ENCODE data around the gene SCUBE1.

SCUBE1 gene

DNA sequence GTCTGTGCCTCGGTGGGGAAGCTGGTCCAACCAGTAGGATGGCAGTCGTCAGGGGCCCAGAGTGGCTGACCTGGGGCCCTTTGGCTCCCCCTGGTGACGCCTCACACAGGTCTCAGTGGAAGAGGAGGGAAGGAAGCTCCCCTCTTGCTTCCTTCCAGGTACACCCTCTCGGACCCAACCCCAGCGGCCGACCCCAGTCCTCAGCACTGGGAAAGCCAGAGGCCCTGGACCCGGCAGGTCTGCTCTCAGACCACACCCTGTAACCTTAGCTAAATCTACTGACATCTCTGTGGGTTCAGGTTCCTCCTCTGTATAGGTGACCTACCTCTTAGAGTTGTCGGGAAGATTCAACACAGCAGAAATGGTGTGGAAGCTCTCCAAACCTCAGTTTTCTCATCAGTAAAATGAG is 3.4 kb upstream of the SCUBE1 start:
- TF ChIP-seq POLR2AphosphoS5 (IDR thresholded peaks at IDR 0.05; ENCODE audit: borderline replicate concordance, low read depth, low read length) = no peak
- TF ChIP-seq FOXP2 (optimal IDR thresholded peaks at IDR 0.05; ENCODE audit: control extremely low read depth, extremely low read length, insufficient read depth) = no peak
- no peak for TF ChIP-seq EZH2 (IDR thresholded peaks at IDR 0.05)
- no peak overlapping the region for H3K4me3 ChIP-seq
- H3K9me3 ChIP-seq (ENCODE audit: low read depth, low read length) = no peaks in the 10 kb centered on the region
- H3K9ac ChIP-seq (ENCODE audit: insufficient read length) = no peak overlapping the region
- H3K27ac ChIP-seq = no peak overlapping the region
- DNase-seq (ENCODE audit: low read depth, low spot score) = no peak
- H3K36me3 ChIP-seq (ENCODE audit: insufficient read depth, low read length) = no peaks in the 10 kb centered on the region

GRCh38 chr22:43345761-43346301 is 2.7 kb upstream of the SCUBE1 start:
- DNase-seq (ENCODE audit: low read depth, low spot score) = no peak
- Histone ChIP-seq H3K27ac (no peak overlapping the region), H3K9me3 (ENCODE audit: low read depth, low read length) (no peaks in the 10 kb centered on the region), H3K4me3 (no peak overlapping the region), H3K36me3 (ENCODE audit: insufficient read depth, low read length) (no peaks in the 10 kb centered on the region), H3K9ac (ENCODE audit: insufficient read length) (no peak overlapping the region)
- TF ChIP-seq EZH2 (IDR thresholded peaks at IDR 0.05) = no peak
- no peak for TF ChIP-seq FOXP2 (optimal IDR thresholded peaks at IDR 0.05; ENCODE audit: control extremely low read depth, extremely low read length, insufficient read depth)
- no peak for TF ChIP-seq POLR2AphosphoS5 (IDR thresholded peaks at IDR 0.05; ENCODE audit: borderline replicate concordance, low read depth, low read length)

GRCh38 chr22:43345356-43345755 is 2.2 kb upstream of the SCUBE1 start:
- no peak for DNase-seq (ENCODE audit: low read depth, low spot score)
- Histone ChIP-seq H3K27ac (no peak overlapping the region), H3K9me3 (ENCODE audit: low read depth, low read length) (no peaks in the 10 kb centered on the region), H3K9ac (ENCODE audit: insufficient read length) (no peak overlapping the region), H3K4me3 (no peak overlapping the region), H3K36me3 (ENCODE audit: insufficient read depth, low read length) (no peaks in the 10 kb centered on the region)
- no peak for TF ChIP-seq EZH2 (IDR thresholded peaks at IDR 0.05)
- TF ChIP-seq FOXP2 (optimal IDR thresholded peaks at IDR 0.05; ENCODE audit: control extremely low read depth, extremely low read length, insufficient read depth) = no peak
- TF ChIP-seq POLR2AphosphoS5 (IDR thresholded peaks at IDR 0.05; ENCODE audit: borderline replicate concordance, low read depth, low read length) = no peak

- Histone ChIP-seq H3K9ac (ENCODE audit: insufficient read length) (no peak overlapping the region), H3K9me3 (ENCODE audit: low read depth, low read length) (no peaks in the 10 kb centered on the region), H3K27ac (no peak overlapping the region), H3K4me3 (no peak overlapping the region), H3K36me3 (ENCODE audit: insufficient read depth, low read length) (no peaks in the 10 kb centered on the region)
- TF ChIP-seq EZH2 (IDR thresholded peaks at IDR 0.05) (no peak), FOXP2 (optimal IDR thresholded peaks at IDR 0.05; ENCODE audit: control extremely low read depth, extremely low read length, insufficient read depth) (no peak), POLR2AphosphoS5 (IDR thresholded peaks at IDR 0.05; ENCODE audit: borderline replicate concordance, low read depth, low read length) (no peak)
- no peak for DNase-seq (ENCODE audit: low read depth, low spot score)
Measured at GRCh38 chr22:43344520-43344787, 1.3 kb upstream of the SCUBE1 start.

- Histone ChIP-seq H3K9ac (ENCODE audit: insufficient read length) (no peak overlapping the region), H3K36me3 (ENCODE audit: insufficient read depth, low read length) (no peaks in the 10 kb centered on the region), H3K4me3 (no peak overlapping the region), H3K9me3 (ENCODE audit: low read depth, low read length) (no peaks in the 10 kb centered on the region), H3K27ac (no peak overlapping the region)
- no peak for TF ChIP-seq FOXP2 (optimal IDR thresholded peaks at IDR 0.05; ENCODE audit: control extremely low read depth, extremely low read length, insufficient read depth)
- TF ChIP-seq POLR2AphosphoS5 (IDR thresholded peaks at IDR 0.05; ENCODE audit: borderline replicate concordance, low read depth, low read length) = no peak
- TF ChIP-seq EZH2 (IDR thresholded peaks at IDR 0.05) = no peak
- no peak for DNase-seq (ENCODE audit: low read depth, low spot score)
Measured at GRCh38 chr22:43343670-43344519, 723 bp upstream of the SCUBE1 start.

DNA sequence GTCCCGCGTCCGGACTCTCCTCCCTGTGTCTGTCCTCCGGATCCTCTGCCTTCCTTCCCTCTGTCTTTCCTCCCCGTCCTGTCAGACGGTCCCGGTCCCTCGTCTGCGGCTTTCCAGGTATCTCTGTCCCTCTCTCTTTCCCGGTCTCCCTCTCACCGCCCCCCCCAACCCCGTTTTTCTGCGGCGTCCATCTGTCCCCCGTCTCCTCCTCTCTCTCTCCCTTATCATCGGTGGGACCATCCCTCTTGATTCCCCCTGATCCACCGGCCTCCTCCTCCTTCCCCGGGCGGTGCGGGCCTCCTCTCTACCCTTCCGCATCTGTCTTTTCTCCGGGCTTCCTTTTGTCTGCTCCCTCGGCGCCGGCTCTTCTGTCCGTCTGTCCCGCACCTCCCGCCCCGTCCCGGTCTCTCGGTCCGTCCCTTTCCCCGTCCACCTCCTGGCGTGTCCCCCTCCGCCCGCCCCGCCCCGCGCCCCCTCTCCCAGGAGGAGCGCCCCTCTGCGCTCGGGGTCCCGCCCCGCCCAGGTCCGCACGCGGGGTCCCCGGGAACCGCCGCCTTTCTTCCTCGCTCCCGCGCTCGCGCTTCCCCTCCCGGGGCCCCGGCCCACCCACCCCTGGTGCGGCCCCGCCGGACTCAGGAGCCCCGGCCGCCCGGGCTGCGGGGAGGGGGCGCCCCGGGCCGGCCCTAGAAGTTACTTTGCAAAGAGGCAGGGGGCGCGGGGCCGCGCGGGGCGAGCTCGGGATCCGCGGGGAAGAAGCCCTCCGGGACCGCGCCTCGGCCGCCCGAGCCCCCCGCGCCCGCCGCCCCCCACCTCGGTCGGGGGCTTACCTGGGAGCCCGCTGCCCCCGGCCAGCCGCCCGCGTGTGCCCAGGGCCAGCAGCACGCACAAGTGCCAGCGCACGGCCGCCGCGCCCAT is 568 bp downstream of the SCUBE1 start:
- H3K9ac ChIP-seq (ENCODE audit: insufficient read length) = no peak overlapping the region
- no peaks in the 10 kb centered on the region for H3K9me3 ChIP-seq (ENCODE audit: low read depth, low read length)
- TF ChIP-seq EZH2 (IDR thresholded peaks at IDR 0.05) (no peak), FOXP2 (optimal IDR thresholded peaks at IDR 0.05; ENCODE audit: control extremely low read depth, extremely low read length, insufficient read depth) (no peak), POLR2AphosphoS5 (IDR thresholded peaks at IDR 0.05; ENCODE audit: borderline replicate concordance, low read depth, low read length) (no peak)
- no peak overlapping the region for H3K27ac ChIP-seq
- H3K4me3 ChIP-seq = no peak overlapping the region
- H3K36me3 ChIP-seq (ENCODE audit: insufficient read depth, low read length) = no peaks in the 10 kb centered on the region
- no peak for DNase-seq (ENCODE audit: low read depth, low spot score)

DNA sequence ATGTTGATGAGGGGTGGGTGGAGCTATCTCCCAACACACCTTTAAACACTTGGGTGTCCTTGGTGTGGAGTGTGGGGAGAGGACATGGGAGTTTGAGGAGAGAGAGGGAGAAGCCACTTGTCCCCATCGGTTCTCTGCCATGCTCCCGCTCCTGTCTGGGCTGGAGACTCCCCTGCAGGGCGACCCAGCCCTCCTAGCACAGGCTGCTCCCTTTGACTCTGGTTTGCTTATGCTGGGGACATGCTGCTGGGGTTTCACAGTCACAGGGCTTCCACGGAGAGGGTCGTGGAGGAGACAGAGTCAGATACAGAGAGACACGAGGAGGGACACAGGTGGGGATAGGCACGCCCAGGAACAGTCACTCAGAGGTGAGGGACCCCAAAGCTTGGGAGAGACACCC is 1.6 kb downstream of the SCUBE1 start:
- no peak for DNase-seq (ENCODE audit: low read depth, low spot score)
- TF ChIP-seq FOXP2 (optimal IDR thresholded peaks at IDR 0.05; ENCODE audit: control extremely low read depth, extremely low read length, insufficient read depth) = no peak
- TF ChIP-seq POLR2AphosphoS5 (IDR thresholded peaks at IDR 0.05; ENCODE audit: borderline replicate concordance, low read depth, low read length) = no peak
- no peak for TF ChIP-seq EZH2 (IDR thresholded peaks at IDR 0.05)
- Histone ChIP-seq H3K36me3 (ENCODE audit: insufficient read depth, low read length) (no peaks in the 10 kb centered on the region), H3K27ac (no peak overlapping the region), H3K9ac (ENCODE audit: insufficient read length) (no peak overlapping the region), H3K4me3 (no peak overlapping the region), H3K9me3 (ENCODE audit: low read depth, low read length) (no peaks in the 10 kb centered on the region)

DNA sequence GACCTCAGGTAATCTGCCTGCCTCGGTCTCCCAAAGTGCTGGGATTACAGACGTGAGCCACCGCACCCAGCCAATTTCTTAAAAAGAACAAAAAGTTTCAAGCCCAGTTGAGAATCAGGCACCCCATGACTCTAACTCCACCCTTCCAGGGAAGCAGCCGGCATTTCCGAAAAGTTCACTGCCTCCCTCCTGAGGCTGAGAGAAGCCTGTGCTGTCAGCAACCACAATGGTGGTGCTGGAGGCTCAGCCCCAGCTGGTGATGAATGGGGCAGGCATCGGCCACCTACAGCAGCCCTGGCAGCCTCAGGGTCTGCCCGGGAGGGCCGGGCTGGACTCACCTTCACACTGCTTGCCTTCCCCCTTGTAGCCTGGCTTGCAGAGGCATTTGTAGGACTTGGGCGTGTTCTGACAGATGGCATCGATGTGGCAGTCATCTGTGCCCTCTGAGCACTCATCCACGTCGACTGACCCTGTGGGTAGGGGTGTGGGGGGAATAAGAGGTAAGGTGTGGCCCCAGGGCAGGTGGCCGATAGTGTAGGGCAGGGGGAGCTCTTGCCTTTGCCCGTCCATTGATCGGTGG is 4.3 kb downstream of the SCUBE1 start:
- DNase-seq (ENCODE audit: low read depth, low spot score) = no peak
- Histone ChIP-seq H3K27ac (no peak overlapping the region), H3K9me3 (ENCODE audit: low read depth, low read length) (no peaks in the 10 kb centered on the region), H3K36me3 (ENCODE audit: insufficient read depth, low read length) (no peaks in the 10 kb centered on the region), H3K9ac (ENCODE audit: insufficient read length) (no peak overlapping the region), H3K4me3 (no peak overlapping the region)
- TF ChIP-seq POLR2AphosphoS5 (IDR thresholded peaks at IDR 0.05; ENCODE audit: borderline replicate concordance, low read depth, low read length) = no peak
- TF ChIP-seq EZH2 (IDR thresholded peaks at IDR 0.05) = no peak
- no peak for TF ChIP-seq FOXP2 (optimal IDR thresholded peaks at IDR 0.05; ENCODE audit: control extremely low read depth, extremely low read length, insufficient read depth)
